SKM-1 (cell line): ENCODE results near the gene C14orf132.
"Not testable (repeated sequence)": the region's sequence is repeated elsewhere in the genome, so short reads cannot be mapped to it uniquely, and the experiment has no call there.

Experiments used
- DNase-seq: peaks from one replicate; lab custom pipeline; 2025; ENCODE audit not compliant: unreplicated experiment; lab: John Stamatoyannopoulos, UW

Gene C14orf132

GRCh38 chr14:96038920-96039632 is at the start of gene C14orf132:
C14orf132 (plus strand) TSS chr14:96039362; CDS start chr14:96039501, 139 bp downstream.
- DNase-seq = no peak

- no peak for DNase-seq
Measured at GRCh38 chr14:95993768-95994592, 45.2 kb upstream of the C14orf132 start.

DNA sequence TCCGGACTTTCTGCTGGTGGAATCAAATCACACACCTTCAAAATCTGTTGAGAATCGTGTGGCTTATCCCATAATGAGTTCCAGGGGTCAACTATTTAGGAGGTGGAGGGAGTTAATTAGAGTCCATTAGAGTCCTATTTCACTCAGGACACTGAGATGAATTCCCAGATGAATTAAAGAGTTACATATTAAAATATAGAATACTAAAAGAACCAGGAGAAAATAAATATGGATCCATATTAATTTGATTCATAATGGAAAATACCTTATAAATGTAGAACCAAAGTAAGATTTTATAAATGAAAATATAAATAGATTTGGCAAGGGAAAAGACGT is 44.6 kb upstream of the C14orf132 start:
- DNase-seq = no peak

- DNase-seq = no peak
Measured at GRCh38 chr14:95998656-95999055, 40.5 kb upstream of the C14orf132 start.

DNA sequence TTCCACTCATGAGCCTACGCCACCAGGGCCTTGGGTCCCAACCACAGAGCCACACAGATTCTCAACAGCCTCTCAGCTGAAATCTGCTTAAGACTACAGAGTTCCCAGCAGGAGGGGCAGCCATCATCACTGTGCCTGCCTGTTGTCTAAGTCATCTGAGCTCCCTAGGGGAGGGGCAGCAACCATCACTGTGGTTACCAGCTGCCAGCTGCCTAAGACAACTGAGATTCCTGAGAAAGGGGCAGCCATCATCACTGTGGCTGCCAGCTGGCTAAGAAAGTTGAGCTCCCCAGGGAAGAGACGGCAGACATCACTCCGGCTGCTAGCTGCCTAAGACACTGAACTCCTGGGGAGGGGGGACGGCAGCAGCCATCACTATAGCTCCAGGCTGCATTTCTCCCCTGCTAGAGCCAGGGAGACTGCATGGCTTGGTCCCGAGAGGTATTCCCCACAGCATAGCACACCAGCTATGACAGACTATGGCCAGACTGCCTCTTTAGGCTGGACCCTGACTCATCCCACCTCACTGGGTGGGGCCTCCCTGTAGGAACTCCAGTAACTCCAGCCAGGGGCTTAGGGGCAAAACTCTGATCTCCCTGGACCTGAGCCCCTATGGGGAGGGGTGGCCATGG is 37.2 kb upstream of the C14orf132 start:
- DNase-seq = no peak

DNA sequence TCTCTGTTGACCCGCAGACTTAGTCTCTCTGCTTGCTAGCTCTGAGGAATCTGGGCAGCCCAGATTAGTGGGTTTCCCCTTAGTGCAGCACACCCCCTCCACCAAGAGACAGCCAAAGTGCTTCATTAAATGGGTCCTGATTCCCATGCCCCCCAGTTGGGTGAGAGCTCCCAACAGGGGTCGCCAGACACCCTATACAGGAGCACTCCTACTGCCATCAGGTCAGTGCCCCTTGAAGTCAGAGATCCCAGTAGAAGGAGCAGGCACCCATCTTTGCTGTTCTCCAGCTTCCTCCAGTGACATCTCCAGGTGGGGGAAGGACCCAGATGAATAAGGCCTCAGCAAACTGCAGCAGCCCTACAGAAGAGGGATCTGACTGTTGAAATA is 36.7 kb upstream of the C14orf132 start:
- DNase-seq = no peak

GRCh38 chr14:96011131-96011530 is 28.0 kb upstream of the C14orf132 start:
- no peak for DNase-seq

GRCh38 chr14:96011607-96012006 is 27.6 kb upstream of the C14orf132 start:
- DNase-seq = no peak

GRCh38 chr14:96012757-96013156 is 26.4 kb upstream of the C14orf132 start:
- not testable (repeated sequence) for DNase-seq

DNA sequence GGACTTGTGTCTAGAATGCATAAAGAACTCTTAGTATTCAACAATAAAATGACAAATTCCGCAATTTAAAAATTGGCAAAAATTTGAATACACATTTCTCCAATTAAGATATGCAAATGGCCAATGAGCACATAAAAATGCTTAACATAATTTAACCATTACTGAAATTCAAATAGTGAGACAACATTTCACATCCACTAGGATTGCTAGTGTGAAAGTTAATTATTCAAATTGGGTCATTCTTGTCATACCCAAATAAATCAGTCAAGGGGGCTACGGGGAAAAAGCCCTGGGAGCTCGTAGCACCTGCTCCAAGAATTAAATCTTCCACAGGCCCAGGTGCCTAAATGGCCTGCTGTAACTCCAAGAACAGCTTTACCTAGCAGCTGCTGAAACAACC is 25.0 kb upstream of the C14orf132 start:
- no peak for DNase-seq

DNA sequence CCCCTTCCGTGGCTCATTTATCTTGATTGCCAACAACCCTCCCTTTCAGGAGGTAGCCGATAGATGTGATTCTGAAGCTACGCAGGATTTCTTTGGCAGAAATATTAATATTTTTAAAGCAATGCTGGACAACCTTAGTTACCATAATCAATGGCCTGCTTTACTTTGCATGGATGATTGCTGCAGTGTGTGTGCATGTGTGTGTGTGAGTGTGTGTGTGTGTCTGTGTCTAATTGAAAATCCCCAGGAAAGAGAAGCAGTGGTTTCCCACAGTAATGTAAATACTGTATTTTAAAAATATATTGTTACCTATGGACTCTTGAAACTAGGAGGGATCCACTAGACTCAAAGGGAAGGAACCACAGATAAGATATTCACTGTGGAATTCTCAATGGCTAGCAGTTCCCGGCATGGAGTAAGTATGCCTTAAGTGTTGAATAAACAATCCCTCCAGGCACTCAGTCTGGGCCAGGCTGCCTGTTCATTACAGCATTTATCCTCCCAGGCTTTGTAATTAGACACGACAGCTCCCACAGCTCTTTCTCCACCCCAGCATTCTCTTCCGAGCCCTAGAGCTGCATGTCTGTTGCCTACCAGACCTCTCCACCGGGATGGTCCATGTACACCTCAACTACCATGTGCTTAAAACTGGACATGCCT is 22.5 kb upstream of the C14orf132 start:
- no peak for DNase-seq

- no peak for DNase-seq
Measured at GRCh38 chr14:96017882-96018281, 21.3 kb upstream of the C14orf132 start.

DNA sequence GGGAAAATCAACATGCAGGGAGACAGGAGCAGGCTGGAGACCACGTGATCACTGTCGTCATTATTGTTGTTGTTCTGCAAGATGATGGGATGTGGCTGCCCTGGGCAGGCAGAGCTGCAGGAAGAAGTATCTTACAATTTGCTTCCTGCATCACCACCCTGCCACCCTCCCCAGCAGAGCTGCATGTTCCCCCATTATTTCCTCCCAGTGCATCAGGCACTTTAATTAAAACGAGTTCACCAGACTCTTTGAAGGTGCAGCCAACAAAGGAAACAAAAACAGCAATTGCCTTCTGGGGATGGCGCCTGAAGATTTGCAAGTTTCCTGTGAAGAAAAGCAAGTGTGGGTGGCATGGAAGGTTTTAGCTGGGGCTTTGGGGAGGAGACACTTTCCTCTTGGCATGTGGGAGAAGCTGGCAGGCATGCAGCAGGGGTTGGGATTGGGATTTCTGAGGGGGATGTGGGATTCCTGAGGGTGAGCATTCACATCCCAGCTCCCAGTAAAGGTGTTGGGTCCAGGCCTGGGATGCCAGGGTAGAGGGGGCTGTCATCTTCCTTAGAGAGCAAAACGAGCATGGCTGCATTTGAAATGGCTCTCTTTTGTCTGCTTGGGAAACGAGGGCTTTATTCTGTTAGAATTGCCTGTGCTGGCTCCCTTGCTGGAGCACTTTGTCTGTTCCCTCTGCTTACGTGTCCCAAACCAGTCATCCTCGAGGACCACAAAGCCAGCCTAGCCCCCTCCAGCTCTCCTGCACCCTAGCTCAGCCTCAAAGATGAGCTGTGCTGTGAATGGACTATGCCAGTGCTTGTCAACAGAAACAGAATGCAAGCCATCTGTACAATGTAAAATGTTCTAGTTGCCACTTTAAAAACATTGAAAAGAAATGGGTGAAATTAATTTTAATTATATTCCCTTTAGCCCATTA is 11.5 kb upstream of the C14orf132 start:
- no peak for DNase-seq

DNA sequence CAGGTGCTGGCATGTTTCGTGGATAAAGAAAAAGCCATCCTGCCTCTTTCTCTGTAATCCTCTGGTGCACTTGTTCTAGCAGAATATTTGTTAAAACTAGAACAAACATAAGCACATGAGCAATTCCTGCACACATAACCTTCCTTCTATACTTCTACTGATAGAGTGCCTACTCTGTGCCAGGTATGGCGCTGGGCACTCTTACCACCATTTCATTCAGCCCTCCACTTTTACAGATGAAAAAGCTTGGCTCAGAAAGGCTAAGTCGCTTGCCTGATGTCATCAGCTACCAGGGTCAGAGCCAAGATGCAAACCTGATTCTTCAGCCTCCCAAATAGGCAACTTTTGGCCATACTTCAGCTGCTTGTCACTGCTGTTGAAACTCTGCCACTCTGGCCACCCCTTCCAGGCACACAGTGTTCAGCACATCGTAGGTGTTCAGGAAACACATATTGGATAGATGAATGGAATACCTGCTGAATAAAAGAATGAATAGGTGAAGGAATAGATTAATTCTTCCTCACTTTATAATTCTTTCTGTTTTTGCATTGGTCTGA is 10.0 kb upstream of the C14orf132 start:
- DNase-seq = no peak

- DNase-seq = no peak
Measured at GRCh38 chr14:96030108-96030760, 8.9 kb upstream of the C14orf132 start.

DNA sequence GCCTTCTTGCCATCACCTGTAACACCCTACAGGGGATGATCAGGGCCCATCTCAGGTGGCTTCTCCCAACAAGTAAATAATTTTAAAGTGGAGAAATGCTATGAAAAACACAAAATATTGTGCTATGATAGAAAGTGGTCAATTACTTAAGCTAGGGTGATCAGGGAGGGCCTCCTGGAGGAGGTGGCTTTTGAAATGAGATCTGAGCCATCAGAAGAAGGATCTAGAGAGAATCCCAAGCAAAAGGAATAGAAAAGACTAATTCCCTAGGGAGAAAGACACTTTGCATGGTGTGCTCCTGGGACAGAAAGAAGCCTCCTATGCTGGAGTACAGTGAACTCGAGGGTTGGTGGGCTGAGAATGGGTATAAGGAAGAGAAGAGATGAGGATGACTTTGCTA is 7.5 kb upstream of the C14orf132 start:
- DNase-seq = no peak

- DNase-seq = no peak
Measured at GRCh38 chr14:96035456-96035855, 3.7 kb upstream of the C14orf132 start.

DNA sequence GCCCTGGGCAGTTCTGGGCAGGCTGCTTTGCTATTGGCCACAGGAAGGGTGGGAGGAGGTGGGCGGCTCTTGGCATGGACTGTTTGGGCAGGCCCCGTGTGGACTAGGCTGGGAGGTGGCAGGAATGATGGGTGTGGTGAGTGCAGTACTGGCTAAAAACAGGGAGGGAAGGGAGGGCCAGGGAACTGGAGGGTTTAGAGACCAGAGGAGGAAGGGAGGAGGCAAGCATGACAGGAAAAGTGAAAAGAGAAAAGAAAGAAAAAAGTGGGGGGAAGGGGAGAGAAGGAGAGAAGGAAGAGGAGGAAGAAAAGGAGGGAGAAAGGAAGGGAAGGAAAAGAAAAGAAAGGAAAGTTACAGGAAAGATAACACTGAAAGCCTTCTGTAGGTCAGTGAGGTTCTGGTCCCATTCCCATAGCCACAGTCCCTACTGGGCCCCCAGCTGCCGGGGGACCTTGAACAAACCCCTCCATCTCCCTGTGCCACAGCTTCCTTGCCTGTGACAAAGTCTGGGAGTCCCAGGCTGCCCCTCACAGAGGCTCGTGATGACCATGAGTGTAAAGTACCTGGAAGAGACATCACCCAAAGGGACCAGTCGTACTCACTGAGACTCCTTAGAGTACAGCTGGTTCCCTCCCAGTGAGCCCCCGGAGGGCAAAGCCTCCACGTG is 1.1 kb upstream of the C14orf132 start:
- no peak for DNase-seq

DNA sequence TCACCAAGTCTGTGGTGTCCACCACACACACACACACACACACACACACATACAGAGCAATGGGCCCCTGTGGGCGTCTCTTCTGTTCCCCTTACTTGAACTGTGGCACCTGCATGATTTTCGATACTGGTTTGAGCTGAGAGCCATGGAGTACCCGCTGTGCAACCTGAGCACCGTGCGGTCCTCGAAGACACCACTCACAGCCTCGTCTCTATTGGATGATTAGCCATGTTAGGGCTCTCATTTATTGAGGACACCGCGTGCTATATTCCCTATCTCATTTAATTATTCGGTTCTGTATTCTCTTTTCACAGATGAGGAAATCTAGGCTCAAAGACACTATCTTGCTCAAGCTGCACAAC is 623 bp upstream of the C14orf132 start:
- no peak for DNase-seq
